ENCODE results near the gene CDH7. TPM values are rescaled to one million over a fixed set of nuclear protein-coding genes. Genes with fewer than 3 reads are reported as not detected.

The CDH7 gene
- total RNA-seq, 2 experiments from 2014 or later, result not detected

GRCh38 chr18:65817178-65817577, 66.4 kb downstream of the CDH7 start:
- Mint-ChIP-seq H3K27ac (no peak overlapping the region), H3K4me1 (ENCODE audit: low read depth) (no peaks in the 10 kb centered on the region), H3K4me3 (no peak overlapping the region), H3K27me3 (no peaks in the 10 kb centered on the region), H3K9me3 (peaks cover 3% of the 10 kb centered on the region), H3K36me3 (ENCODE audit: low read depth) (no peaks in the 10 kb centered on the region)
- Histone ChIP-seq H3K36me3 (ENCODE audit: insufficient read depth, low read length) (no peaks in the 10 kb centered on the region), H3K4me3 (ENCODE audit: low read length) (no peak overlapping the region), H3K27ac (ENCODE audit: low read depth in 1 of 2, low read length in 2 of 2) (no peak overlapping the region), H3K4me1 (ENCODE audit: insufficient read depth, low read length) (no peaks in the 10 kb centered on the region), H3K9me3 (ENCODE audit: control insufficient read depth in 1 of 2, insufficient read depth in 1 of 2, low read length in 2 of 2) (peaks cover 0 to 3% of the 10 kb centered on the region in 2 experiments), H3K27me3 (ENCODE audit: control insufficient read depth in 1 of 2, insufficient read depth in 2 of 2, low read length in 2 of 2) (no peaks in the 10 kb centered on the region)
- ChIA-PET POLR2A (no interaction called here), CTCF (no interaction called here)
- intact Hi-C loops (cut with DNase I, micrococcal nuclease), result no loop called here
- DNase-seq (no peak), ATAC-seq (ENCODE audit: poor library complexity) (no peak)
- TF ChIP-seq CTCF (IDR thresholded peaks at IDR 0.05), result no peak

GRCh38 chr18:65821911-65822310, 71.1 kb downstream of the CDH7 start:
- H3K36me3 ChIP-seq (ENCODE audit: insufficient read depth, low read length), result no peaks in the 10 kb centered on the region
- H3K4me1 ChIP-seq (ENCODE audit: insufficient read depth, low read length), result no peaks in the 10 kb centered on the region
- ChIA-PET CTCF (no interaction called here), POLR2A (no interaction called here)
- no peak overlapping the region for H3K4me3 ChIP-seq (ENCODE audit: low read length)
- H3K9me3 ChIP-seq (ENCODE audit: control insufficient read depth in 1 of 2, insufficient read depth in 1 of 2, low read length in 2 of 2), result peaks cover 0 to 3% of the 10 kb centered on the region in 2 experiments
- H3K4me1 Mint-ChIP-seq (ENCODE audit: low read depth), result no peaks in the 10 kb centered on the region
- H3K27ac Mint-ChIP-seq, result no peak overlapping the region
- intact Hi-C loops (cut with DNase I, micrococcal nuclease), result no loop called here
- no peaks in the 10 kb centered on the region for H3K27me3 ChIP-seq (ENCODE audit: control insufficient read depth in 1 of 2, insufficient read depth in 2 of 2, low read length in 2 of 2)
- no peaks in the 10 kb centered on the region for H3K36me3 Mint-ChIP-seq (ENCODE audit: low read depth)
- no peaks in the 10 kb centered on the region for H3K27me3 Mint-ChIP-seq
- no peak for TF ChIP-seq CTCF (IDR thresholded peaks at IDR 0.05)
- ATAC-seq (ENCODE audit: poor library complexity) (no peak), DNase-seq (no peak)
- H3K4me3 Mint-ChIP-seq, result no peak overlapping the region
- H3K27ac ChIP-seq (ENCODE audit: low read depth in 1 of 2, low read length in 2 of 2), result no peak overlapping the region
- no peaks in the 10 kb centered on the region for H3K9me3 Mint-ChIP-seq

- no peak for DNase-seq
Measured at GRCh38 chr18:65822826-65823225, 72.0 kb downstream of the CDH7 start.

More at GRCh38 chr18:65822826-65823225, 72.0 kb downstream of the CDH7 start:
- Histone ChIP-seq H3K9me3 (ENCODE audit: control insufficient read depth in 1 of 2, insufficient read depth in 1 of 2, low read length in 2 of 2) (peaks cover 0 to 3% of the 10 kb centered on the region in 2 experiments), H3K4me3 (ENCODE audit: low read length) (no peak overlapping the region), H3K27me3 (ENCODE audit: control insufficient read depth in 1 of 2, insufficient read depth in 2 of 2, low read length in 2 of 2) (no peaks in the 10 kb centered on the region), H3K27ac (ENCODE audit: low read depth in 1 of 2, low read length in 2 of 2) (no peak overlapping the region), H3K36me3 (ENCODE audit: insufficient read depth, low read length) (no peaks in the 10 kb centered on the region), H3K4me1 (ENCODE audit: insufficient read depth, low read length) (no peaks in the 10 kb centered on the region)
- H3K4me1 Mint-ChIP-seq (ENCODE audit: low read depth), result no peaks in the 10 kb centered on the region
- H3K9me3 Mint-ChIP-seq, result no peaks in the 10 kb centered on the region
- no peak for ATAC-seq (ENCODE audit: poor library complexity)
- CTCF ChIA-PET, result no interaction called here
- no peak overlapping the region for H3K4me3 Mint-ChIP-seq
- intact Hi-C loops (cut with DNase I, micrococcal nuclease), result no loop called here
- H3K27me3 Mint-ChIP-seq, result no peaks in the 10 kb centered on the region
- no peak for TF ChIP-seq CTCF (IDR thresholded peaks at IDR 0.05)
- H3K36me3 Mint-ChIP-seq (ENCODE audit: low read depth), result no peaks in the 10 kb centered on the region
- POLR2A ChIA-PET, result no interaction called here
- no peak overlapping the region for H3K27ac Mint-ChIP-seq
